Measurements from ENCODE around the gene PRKCA.

Gene PRKCA

DNA sequence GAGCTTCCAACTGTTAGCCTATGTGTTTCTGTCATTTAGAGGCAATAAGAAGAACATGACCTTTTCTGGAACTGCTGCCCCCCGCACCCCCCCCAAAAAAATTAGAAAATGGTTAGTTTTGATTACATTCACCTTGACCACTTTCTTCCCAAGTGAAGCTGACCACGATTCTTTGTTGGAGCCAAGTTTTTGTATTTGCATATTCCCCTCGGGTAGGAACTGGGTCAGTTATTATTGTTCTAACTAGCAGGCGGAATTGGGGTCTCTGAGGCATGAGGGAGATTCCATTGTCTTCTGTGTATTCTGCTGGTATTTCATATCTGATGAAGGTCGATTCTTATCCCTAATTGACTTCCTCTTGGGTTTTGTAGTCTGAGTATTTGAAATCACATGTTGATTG lies 231.6 kb downstream of the PRKCA start:
- no peak for ATAC-seq

DNA sequence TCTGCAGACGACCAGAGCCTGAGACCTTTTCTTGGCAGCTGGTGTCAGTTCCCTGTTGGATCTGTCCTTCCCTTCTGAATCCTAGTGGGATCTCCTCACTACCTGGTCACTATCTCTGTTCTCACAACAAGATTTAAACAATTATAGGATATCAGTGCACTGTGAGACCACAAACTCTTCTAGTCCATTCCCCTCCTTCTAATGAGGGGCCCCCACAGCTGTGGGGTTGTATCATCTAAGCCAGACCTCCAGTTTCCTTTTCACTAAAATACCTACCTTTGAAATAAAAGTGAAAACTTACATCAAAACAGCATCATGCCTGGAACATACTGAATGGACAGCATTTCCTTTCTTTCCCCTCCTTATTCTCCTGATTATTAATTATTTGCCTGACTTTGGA lies 233.2 kb downstream of the PRKCA start:
- ATAC-seq: no peak
- TF ChIP-seq, protein P1, sequence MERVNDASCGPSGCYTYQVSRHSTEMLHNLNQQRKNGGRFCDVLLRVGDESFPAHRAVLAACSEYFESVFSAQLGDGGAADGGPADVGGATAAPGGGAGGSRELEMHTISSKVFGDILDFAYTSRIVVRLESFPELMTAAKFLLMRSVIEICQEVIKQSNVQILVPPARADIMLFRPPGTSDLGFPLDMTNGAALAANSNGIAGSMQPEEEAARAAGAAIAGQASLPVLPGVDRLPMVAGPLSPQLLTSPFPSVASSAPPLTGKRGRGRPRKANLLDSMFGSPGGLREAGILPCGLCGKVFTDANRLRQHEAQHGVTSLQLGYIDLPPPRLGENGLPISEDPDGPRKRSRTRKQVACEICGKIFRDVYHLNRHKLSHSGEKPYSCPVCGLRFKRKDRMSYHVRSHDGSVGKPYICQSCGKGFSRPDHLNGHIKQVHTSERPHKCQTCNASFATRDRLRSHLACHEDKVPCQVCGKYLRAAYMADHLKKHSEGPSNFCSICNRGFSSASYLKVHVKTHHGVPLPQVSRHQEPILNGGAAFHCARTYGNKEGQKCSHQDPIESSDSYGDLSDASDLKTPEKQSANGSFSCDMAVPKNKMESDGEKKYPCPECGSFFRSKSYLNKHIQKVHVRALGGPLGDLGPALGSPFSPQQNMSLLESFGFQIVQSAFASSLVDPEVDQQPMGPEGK (CRISPR knock-in tag; IDR thresholded peaks at IDR 0.05; ENCODE audit: borderline replicate concordance): no peak
- TF ChIP-seq TOX (CRISPR knock-in tag; IDR thresholded peaks at IDR 0.05; ENCODE audit: borderline replicate concordance) (no peak), RARB (CRISPR knock-in tag; IDR thresholded peaks at IDR 0.05) (no peak), TCF4 (CRISPR knock-in tag; IDR thresholded peaks at IDR 0.05; ENCODE audit: borderline replicate concordance) (no peak), ZNF70 (CRISPR knock-in tag; IDR thresholded peaks at IDR 0.05) (no peak), CSDC2 (CRISPR knock-in tag; IDR thresholded peaks at IDR 0.05) (no peak), ZNF565 (CRISPR knock-in tag; conservative IDR thresholded peaks at IDR 0.05; ENCODE audit: low read depth) (no peak), ZFP3 (CRISPR knock-in tag; IDR thresholded peaks at IDR 0.05) (no peak), ESRRG (CRISPR knock-in tag; IDR thresholded peaks at IDR 0.05) (no peak), ZFP30 (CRISPR knock-in tag; IDR thresholded peaks at IDR 0.05) (no peak), ZNF8 (CRISPR knock-in tag; IDR thresholded peaks at IDR 0.05) (no peak), GLIS3 (CRISPR knock-in tag; IDR thresholded peaks at IDR 0.05) (no peak), ARNTL (CRISPR knock-in tag; IDR thresholded peaks at IDR 0.05; ENCODE audit: borderline replicate concordance, low read depth) (no peak), OSR1 (CRISPR knock-in tag; IDR thresholded peaks at IDR 0.05) (no peak), PPARA (CRISPR knock-in tag; IDR thresholded peaks at IDR 0.05; ENCODE audit: borderline replicate concordance) (no peak)
- TF ChIP-seq, protein P2, sequence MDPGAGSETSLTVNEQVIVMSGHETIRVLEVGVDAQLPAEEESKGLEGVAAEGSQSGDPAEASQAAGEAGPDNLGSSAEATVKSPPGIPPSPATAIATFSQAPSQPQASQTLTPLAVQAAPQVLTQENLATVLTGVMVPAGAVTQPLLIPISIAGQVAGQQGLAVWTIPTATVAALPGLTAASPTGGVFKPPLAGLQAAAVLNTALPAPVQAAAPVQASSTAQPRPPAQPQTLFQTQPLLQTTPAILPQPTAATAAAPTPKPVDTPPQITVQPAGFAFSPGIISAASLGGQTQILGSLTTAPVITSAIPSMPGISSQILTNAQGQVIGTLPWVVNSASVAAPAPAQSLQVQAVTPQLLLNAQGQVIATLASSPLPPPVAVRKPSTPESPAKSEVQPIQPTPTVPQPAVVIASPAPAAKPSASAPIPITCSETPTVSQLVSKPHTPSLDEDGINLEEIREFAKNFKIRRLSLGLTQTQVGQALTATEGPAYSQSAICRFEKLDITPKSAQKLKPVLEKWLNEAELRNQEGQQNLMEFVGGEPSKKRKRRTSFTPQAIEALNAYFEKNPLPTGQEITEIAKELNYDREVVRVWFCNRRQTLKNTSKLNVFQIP (CRISPR knock-in tag; IDR thresholded peaks at IDR 0.05; ENCODE audit: borderline replicate concordance, low read depth): no peak
- TF ChIP-seq, protein P3, sequence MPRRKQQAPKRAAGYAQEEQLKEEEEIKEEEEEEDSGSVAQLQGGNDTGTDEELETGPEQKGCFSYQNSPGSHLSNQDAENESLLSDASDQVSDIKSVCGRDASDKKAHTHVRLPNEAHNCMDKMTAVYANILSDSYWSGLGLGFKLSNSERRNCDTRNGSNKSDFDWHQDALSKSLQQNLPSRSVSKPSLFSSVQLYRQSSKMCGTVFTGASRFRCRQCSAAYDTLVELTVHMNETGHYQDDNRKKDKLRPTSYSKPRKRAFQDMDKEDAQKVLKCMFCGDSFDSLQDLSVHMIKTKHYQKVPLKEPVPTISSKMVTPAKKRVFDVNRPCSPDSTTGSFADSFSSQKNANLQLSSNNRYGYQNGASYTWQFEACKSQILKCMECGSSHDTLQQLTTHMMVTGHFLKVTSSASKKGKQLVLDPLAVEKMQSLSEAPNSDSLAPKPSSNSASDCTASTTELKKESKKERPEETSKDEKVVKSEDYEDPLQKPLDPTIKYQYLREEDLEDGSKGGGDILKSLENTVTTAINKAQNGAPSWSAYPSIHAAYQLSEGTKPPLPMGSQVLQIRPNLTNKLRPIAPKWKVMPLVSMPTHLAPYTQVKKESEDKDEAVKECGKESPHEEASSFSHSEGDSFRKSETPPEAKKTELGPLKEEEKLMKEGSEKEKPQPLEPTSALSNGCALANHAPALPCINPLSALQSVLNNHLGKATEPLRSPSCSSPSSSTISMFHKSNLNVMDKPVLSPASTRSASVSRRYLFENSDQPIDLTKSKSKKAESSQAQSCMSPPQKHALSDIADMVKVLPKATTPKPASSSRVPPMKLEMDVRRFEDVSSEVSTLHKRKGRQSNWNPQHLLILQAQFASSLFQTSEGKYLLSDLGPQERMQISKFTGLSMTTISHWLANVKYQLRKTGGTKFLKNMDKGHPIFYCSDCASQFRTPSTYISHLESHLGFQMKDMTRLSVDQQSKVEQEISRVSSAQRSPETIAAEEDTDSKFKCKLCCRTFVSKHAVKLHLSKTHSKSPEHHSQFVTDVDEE (CRISPR knock-in tag; IDR thresholded peaks at IDR 0.05): no peak
- TF ChIP-seq, protein P4, sequence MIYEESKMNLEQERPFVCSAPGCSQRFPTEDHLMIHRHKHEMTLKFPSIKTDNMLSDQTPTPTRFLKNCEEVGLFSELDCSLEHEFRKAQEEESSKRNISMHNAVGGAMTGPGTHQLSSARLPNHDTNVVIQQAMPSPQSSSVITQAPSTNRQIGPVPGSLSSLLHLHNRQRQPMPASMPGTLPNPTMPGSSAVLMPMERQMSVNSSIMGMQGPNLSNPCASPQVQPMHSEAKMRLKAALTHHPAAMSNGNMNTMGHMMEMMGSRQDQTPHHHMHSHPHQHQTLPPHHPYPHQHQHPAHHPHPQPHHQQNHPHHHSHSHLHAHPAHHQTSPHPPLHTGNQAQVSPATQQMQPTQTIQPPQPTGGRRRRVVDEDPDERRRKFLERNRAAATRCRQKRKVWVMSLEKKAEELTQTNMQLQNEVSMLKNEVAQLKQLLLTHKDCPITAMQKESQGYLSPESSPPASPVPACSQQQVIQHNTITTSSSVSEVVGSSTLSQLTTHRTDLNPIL (CRISPR knock-in tag; IDR thresholded peaks at IDR 0.05; ENCODE audit: low read depth): no peak
- TF ChIP-seq, protein P5, sequence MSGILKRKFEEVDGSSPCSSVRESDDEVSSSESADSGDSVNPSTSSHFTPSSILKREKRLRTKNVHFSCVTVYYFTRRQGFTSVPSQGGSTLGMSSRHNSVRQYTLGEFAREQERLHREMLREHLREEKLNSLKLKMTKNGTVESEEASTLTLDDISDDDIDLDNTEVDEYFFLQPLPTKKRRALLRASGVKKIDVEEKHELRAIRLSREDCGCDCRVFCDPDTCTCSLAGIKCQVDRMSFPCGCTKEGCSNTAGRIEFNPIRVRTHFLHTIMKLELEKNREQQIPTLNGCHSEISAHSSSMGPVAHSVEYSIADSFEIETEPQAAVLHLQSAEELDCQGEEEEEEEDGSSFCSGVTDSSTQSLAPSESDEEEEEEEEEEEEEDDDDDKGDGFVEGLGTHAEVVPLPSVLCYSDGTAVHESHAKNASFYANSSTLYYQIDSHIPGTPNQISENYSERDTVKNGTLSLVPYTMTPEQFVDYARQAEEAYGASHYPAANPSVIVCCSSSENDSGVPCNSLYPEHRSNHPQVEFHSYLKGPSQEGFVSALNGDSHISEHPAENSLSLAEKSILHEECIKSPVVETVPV (CRISPR knock-in tag; IDR thresholded peaks at IDR 0.05): no peak

More for the DNA sequence above, 231.6 kb downstream of the PRKCA start:
- TF ChIP-seq, protein P3 (CRISPR knock-in tag; IDR thresholded peaks at IDR 0.05): no peak
- TF ChIP-seq BACH2 (CRISPR knock-in tag; IDR thresholded peaks at IDR 0.05; ENCODE audit: borderline replicate concordance): no peak
